Measurements from ENCODE around the gene CYP2A13. TPM values are rescaled to one million over a fixed set of nuclear protein-coding genes. Genes with fewer than 3 reads are reported as not detected.
"Not testable (repeated sequence)": the region's sequence is repeated elsewhere in the genome, so short reads cannot be mapped to it uniquely, and the experiment has no call there.

Gene CYP2A13
- total and polyA plus RNA-seq, 8 donors, result 0.20 TPM; not detected in 7

DNA sequence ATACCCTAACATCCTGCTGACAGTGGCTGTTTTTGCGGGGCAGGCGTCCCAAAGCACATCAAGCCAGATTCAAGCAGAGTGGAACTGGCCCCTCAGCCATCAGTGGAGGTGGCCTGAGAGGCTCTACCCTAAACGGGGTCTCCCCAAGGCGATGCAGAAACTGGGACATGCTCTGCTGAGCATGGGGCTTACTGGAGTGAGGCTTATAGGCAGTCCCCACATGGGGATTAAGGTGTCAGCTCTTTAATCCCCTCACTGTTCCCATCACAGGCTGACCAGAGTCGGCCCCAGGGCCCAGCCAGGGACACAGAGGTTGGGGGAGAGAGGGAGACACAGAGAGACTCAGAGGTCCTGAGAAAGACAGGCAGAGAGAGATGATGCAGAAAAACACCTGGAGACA, 42.9 kb downstream of the CYP2A13 start:
- Histone ChIP-seq H3K4me3 (no peak overlapping the region), H3K9me3 (no peaks in the 10 kb centered on the region), H3K4me1 (peaks cover 0 to 7% of the 10 kb centered on the region in 2 donors), H3K27me3 (peaks cover 0 to 31% of the 10 kb centered on the region in 2 donors), H3K27ac (no peak overlapping the region), H3K36me3 (no peaks in the 10 kb centered on the region)
- DNase-seq (no peak), ATAC-seq (no peak)
- intact Hi-C loops (cut with DNase I), result no loop called here
- TF ChIP-seq CTCF (IDR thresholded peaks at IDR 0.05), result no peak

- Histone ChIP-seq H3K27ac (no peak overlapping the region), H3K27me3 (peaks cover 0 to 31% of the 10 kb centered on the region in 2 donors), H3K36me3 (no peaks in the 10 kb centered on the region), H3K9me3 (no peaks in the 10 kb centered on the region), H3K4me3 (no peak overlapping the region), H3K4me1 (no peaks in the 10 kb centered on the region)
- intact Hi-C loops (cut with DNase I), result no loop called here
- TF ChIP-seq CTCF (IDR thresholded peaks at IDR 0.05), result no peak
- ATAC-seq (no peak), DNase-seq (peak in 1 of 4 donors; percentile 16)
Observed at GRCh38 chr19:41133260-41133659, 45.0 kb downstream of the CYP2A13 start.

- no peak for ATAC-seq
- DNase-seq, result no peak
- Histone ChIP-seq H3K36me3 (no peaks in the 10 kb centered on the region), H3K27ac (no peak overlapping the region), H3K4me3 (no peak overlapping the region), H3K9me3 (no peaks in the 10 kb centered on the region), H3K4me1 (no peaks in the 10 kb centered on the region), H3K27me3 (peaks cover 0 to 30% of the 10 kb centered on the region in 2 donors)
- no peak for TF ChIP-seq CTCF (IDR thresholded peaks at IDR 0.05)
- intact Hi-C loops (cut with DNase I), result no loop called here
Observed at GRCh38 chr19:41134616-41135015, 46.4 kb downstream of the CYP2A13 start.

DNA sequence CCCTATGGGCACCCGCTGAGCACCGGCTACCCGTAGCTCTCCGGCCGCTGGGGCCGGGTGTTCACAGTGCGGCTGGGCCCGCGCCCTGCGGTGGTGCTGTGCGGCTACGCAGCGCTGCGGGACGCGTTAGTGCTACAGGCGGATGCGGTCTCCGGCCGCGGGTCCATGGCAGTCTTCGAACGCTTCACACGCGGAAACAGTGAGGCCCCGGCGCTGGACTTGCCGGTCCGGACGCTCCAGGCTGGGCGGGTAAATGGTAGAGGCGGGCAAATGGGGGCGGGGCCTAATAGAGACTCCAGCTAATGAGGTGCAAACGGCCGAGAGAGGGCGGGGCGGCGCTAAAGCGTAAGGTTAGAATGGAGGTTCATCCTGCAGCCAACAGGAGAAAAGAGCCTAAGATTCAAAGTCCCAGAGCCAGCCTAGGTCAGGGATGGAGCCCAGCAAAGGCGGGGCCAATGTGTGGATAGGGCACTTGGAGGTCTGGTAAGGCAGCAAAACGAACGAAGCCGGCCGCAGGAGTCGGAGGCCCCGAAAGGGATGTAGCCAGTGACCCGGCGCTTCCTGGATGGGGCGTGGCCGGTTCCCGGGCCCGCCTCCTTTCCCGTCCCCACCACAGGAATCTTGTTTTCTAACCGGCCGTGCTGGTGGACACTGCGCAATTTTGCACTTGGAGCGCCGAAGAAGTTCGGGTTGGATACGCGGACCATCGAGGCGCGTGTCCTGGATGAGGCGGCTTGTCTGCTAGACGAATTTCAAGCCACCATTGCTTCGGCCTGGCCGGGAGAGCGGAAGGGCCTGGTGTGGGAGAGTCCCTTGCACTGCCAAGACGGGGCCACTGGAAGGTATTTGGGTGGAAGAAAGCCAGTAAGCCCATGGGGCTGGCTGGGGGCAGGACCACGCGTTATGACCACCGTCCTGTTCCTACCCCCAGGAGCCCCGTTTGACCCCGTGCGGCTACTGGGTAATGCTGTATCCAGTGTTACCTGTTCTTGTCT, 47.4 kb downstream of the CYP2A13 start:
- ATAC-seq (peak; percentile 98), DNase-seq (peak; percentile 40 to 90 (median 70))
- peaks cover 0 to 23% of the 10 kb centered on the region in 2 donors for H3K27me3 ChIP-seq
- H3K9me3 ChIP-seq; H3K36me3 ChIP-seq; intact Hi-C loops (cut with DNase I); H3K4me1 ChIP-seq: not testable (repeated sequence)
- TF ChIP-seq CTCF (IDR thresholded peaks at IDR 0.05), result peak in 1 of 2 donors; percentile 12
- H3K4me3 ChIP-seq, result peak overlapping the region; percentile 43 to 52
- peak overlapping the region; percentile 61 to 72 for H3K27ac ChIP-seq

DNA sequence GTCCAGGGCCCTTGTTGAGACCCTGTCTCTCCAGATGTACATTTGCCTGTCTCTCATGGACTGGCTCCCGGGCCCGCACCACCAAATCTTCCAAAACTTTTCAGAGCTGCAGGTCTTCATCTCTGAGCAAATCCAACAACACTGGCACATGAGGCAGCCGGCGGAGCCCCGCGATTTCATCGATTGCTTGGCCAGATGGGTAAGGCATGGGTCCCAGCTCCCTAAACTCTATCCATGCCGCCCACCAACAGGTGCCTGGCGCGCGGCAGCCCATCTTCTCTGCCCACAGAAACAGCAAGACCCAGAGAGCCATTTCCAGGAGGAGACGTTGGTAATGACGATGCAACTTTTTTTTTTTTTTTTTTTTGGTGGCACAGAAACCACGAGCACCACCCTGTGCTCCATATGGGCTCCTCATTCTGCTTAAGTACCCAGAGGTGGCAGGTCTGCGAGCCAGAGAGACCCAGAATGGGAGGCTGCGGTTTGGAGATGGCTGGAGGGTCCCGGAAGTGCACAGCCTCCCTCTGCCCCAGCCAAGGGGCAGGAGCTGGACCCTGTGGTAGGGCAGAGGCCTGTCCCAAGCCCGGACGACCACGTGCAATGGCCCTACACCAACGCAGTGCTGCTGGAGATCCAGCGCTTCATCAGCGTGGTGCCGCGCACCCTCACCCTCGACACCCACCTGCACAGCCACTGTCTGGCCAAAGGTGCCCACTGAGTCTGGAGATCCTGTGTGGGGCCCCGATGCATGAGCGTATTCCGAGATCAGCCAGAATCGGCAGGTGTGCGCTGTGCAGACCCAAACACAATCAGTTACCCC, 48.6 kb downstream of the CYP2A13 start:
- no peaks in the 10 kb centered on the region for H3K36me3 ChIP-seq
- no peak for ATAC-seq
- no peak for DNase-seq
- peaks cover 0 to 23% of the 10 kb centered on the region in 2 donors for H3K27me3 ChIP-seq
- no peaks in the 10 kb centered on the region for H3K9me3 ChIP-seq
- H3K4me1 ChIP-seq, result no peaks in the 10 kb centered on the region
- H3K27ac ChIP-seq, result no peak overlapping the region
- no peak for TF ChIP-seq CTCF (IDR thresholded peaks at IDR 0.05)
- H3K4me3 ChIP-seq, result no peak overlapping the region
- intact Hi-C loops (cut with DNase I), result no loop called here

Data from left lung (tissue), 10 donors.